ENCODE results near the gene DPH6.

DNA sequence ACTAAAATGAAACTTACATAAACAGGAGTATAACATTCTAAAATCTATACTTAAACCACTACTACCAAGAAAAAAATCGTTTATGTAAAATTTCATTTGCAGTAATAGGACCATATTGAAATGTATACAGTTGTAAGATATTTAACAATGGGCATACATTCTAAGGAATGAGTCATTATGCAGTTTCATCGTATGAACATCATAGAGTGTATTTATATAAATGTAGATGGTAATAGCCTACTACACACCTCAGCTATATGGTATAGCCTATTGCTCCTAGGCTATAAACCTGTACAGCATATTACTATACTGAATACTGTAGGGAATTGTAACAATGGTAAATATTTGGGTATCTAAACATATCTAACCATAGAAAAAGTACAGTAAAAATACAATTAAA, 79.5 kb downstream of the DPH6 start:
- TF ChIP-seq, protein P1, sequence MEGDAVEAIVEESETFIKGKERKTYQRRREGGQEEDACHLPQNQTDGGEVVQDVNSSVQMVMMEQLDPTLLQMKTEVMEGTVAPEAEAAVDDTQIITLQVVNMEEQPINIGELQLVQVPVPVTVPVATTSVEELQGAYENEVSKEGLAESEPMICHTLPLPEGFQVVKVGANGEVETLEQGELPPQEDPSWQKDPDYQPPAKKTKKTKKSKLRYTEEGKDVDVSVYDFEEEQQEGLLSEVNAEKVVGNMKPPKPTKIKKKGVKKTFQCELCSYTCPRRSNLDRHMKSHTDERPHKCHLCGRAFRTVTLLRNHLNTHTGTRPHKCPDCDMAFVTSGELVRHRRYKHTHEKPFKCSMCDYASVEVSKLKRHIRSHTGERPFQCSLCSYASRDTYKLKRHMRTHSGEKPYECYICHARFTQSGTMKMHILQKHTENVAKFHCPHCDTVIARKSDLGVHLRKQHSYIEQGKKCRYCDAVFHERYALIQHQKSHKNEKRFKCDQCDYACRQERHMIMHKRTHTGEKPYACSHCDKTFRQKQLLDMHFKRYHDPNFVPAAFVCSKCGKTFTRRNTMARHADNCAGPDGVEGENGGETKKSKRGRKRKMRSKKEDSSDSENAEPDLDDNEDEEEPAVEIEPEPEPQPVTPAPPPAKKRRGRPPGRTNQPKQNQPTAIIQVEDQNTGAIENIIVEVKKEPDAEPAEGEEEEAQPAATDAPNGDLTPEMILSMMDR (IDR thresholded peaks at IDR 0.05) = no peak
- no peak for TF ChIP-seq EP300 (IDR thresholded peaks at IDR 0.05)
- TF ChIP-seq POLR2A (IDR thresholded peaks at IDR 0.05) = no peak
